HG02759 (cell line): Measurements from ENCODE around the gene FMR1.

ENCODE experiments used
- ATAC-seq: cut with Tn5 transposase; IDR thresholded peaks from one replicate; pipeline ENCODE4 v1.9.1; 2021; ENCODE audit warnings: mild to moderate bottlenecking, moderate library complexity; ENCODE audit not compliant: unreplicated experiment

Gene FMR1

GRCh38 chrX:147911192-147912022, at the start of gene FMR1:
Gene FMR1 (plus strand): TSS chrX:147911919. CDS start chrX:147912180, 261 bp downstream.
- peak; percentile 85 for ATAC-seq

GRCh38 chrX:147875866-147876596, 35.7 kb upstream of the FMR1 start:
- ATAC-seq = peak; percentile 98

- no peak for ATAC-seq
Measured at GRCh38 chrX:147876849-147877646, 34.7 kb upstream of the FMR1 start.

GRCh38 chrX:147877726-147878125, 34.0 kb upstream of the FMR1 start:
- ATAC-seq = no peak

- ATAC-seq = peak; percentile 69
Measured at GRCh38 chrX:147884958-147885357, 26.8 kb upstream of the FMR1 start.

- ATAC-seq = no peak
Measured at GRCh38 chrX:147890756-147891155, 21.0 kb upstream of the FMR1 start.

GRCh38 chrX:147891896-147892295, 19.8 kb upstream of the FMR1 start:
- no peak for ATAC-seq

- ATAC-seq = no peak
Measured at GRCh38 chrX:147893741-147894140, 18.0 kb upstream of the FMR1 start.

GRCh38 chrX:147894366-147894963, 17.3 kb upstream of the FMR1 start:
- ATAC-seq = no peak

- ATAC-seq = no peak
Measured at GRCh38 chrX:147897117-147897516, 14.6 kb upstream of the FMR1 start.

- ATAC-seq = no peak
Measured at GRCh38 chrX:147898951-147899350, 12.8 kb upstream of the FMR1 start.

GRCh38 chrX:147899379-147900114, 12.2 kb upstream of the FMR1 start:
- ATAC-seq = peak; percentile 96

GRCh38 chrX:147900349-147900748, 11.4 kb upstream of the FMR1 start:
- ATAC-seq = no peak

- no peak for ATAC-seq
Measured at GRCh38 chrX:147901461-147902126, 10.1 kb upstream of the FMR1 start.

GRCh38 chrX:147902270-147902669, 9.4 kb upstream of the FMR1 start:
- ATAC-seq = no peak

GRCh38 chrX:147908106-147908505, 3.6 kb upstream of the FMR1 start:
- ATAC-seq = no peak

- ATAC-seq = no peak
Measured at GRCh38 chrX:147910607-147911006, 1.1 kb upstream of the FMR1 start.

- peak; percentile 37 for ATAC-seq
Measured at GRCh38 chrX:147912093-147912801, 528 bp downstream of the FMR1 start.

- no peak for ATAC-seq
Measured at GRCh38 chrX:147913570-147913969, 1.9 kb downstream of the FMR1 start.
